ENCODE measurements around the gene SMYD3.

DNA sequence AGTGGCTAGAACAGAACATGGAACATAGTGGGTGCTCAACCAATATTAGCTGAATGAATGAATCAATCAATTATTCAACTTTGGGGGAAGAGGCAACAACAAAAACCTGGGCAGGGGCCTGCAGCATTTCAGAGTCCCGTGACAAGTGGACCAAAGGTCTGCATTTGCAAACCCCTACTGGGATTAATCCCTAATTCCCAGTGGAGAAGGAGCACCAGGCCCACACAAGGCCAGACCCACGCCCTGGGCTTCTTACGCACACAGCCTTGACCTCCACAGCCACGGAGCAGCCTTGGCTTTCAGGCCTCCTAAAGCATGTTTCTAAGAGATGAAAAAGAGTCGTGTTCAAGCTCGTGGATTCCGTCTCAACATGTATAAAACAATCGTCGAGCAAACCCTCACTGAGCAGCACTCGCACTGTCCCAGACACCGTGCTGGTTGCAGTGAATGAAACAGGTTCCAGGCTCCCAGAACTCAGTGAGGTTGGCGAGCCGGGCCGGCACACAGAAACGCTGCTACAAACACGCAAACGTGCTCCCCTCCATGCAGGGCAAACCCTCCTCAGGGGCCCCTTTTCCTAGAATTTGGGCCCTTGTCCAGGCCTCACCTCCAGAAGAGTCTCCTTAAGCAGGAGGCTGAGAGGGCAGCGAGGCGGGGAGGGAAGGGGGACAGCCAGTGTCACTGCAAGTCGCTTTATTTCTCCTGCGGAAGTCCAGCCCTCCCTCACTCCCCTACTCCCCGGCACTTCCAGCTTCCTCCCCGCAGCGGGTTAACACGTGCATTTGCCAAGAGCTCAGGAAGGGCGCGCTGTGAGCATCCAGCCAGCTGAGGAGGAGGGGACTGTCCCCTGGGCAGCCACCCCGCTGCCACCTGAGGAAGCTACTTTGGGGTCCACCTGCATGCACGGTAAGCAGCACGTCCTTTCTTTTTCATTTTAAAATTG lies 795.8 kb downstream of the SMYD3 start:
- TF ChIP-seq, protein P1, sequence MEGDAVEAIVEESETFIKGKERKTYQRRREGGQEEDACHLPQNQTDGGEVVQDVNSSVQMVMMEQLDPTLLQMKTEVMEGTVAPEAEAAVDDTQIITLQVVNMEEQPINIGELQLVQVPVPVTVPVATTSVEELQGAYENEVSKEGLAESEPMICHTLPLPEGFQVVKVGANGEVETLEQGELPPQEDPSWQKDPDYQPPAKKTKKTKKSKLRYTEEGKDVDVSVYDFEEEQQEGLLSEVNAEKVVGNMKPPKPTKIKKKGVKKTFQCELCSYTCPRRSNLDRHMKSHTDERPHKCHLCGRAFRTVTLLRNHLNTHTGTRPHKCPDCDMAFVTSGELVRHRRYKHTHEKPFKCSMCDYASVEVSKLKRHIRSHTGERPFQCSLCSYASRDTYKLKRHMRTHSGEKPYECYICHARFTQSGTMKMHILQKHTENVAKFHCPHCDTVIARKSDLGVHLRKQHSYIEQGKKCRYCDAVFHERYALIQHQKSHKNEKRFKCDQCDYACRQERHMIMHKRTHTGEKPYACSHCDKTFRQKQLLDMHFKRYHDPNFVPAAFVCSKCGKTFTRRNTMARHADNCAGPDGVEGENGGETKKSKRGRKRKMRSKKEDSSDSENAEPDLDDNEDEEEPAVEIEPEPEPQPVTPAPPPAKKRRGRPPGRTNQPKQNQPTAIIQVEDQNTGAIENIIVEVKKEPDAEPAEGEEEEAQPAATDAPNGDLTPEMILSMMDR (IDR thresholded peaks at IDR 0.05; ENCODE audit: poor library complexity, severe bottlenecking): no peak
- TF ChIP-seq EZH2 (IDR thresholded peaks at IDR 0.05; ENCODE audit: borderline replicate concordance, insufficient read depth, low read length, poor library complexity, severe bottlenecking) (no peak), POLR2AphosphoS5 (IDR thresholded peaks at IDR 0.05) (no peak), SMC3 (conservative IDR thresholded peaks at IDR 0.05; ENCODE audit: poor library complexity) (no peak), REST (IDR thresholded peaks at IDR 0.05; ENCODE audit: borderline replicate concordance) (no peak), TAF1 (IDR thresholded peaks at IDR 0.05; ENCODE audit: low read depth) (no peak)

All from neural cell (in vitro differentiated cells).